Measurements from ENCODE around the gene ROBO3.

Gene ROBO3

DNA sequence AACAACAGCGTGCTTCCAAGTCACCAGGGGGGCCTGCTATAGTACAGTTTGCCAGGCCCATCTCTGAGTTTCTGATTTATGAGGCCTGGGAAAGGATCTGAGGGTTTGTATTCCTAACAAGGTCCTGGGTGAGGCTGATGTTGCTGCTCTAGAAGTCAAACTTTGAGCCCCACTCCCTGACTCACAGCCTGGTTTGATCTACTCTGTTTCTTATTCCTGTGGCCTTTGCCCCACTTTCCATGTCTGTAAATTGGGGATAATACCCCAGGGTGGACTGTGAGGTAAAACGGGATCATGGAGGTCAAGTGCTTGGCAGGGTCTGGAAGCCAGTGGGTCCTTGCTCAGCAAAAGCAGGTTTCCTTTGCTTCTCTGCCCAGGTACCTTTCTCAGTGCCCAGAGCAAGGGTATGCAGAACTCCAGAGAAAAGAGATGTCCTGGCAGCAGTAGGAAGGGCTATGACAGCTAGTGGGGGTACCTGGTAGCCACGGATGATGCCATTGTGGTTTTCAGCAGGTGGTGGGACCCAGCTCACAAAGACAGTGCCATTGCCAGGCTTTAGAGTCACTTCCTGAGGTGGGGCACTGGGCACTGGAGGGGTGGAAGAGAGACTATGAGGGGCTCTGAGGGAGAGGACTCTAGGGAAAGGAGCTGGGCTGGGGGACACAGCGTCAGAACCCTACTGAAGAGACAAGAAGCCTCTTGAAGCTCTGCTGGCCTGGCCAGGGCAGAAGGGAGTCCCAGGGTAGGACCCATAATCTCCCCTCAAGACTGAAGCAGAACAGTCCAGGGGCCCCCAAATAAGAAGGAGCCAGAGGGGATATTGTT is 29.6 kb downstream of the ROBO3 start:
- H3K27me3 Mint-ChIP-seq, result peaks cover 50% of the 10 kb centered on the region
- H3K9me3 Mint-ChIP-seq, result no peaks in the 10 kb centered on the region
- CTCF ChIA-PET, result interaction anchor here (0.9 to 1.3 kb wide), 2 partner anchors 18 to 246 kb away, joined by 3 to 4 read pairs; no protein-coding TSS in a partner anchor
- no peak overlapping the region for H3K27ac Mint-ChIP-seq
- peaks cover 12% of the 10 kb centered on the region for H3K4me1 Mint-ChIP-seq
- H3K4me3 Mint-ChIP-seq, result no peak overlapping the region
- no peak for DNase-seq
- no peaks in the 10 kb centered on the region for H3K36me3 Mint-ChIP-seq

DNA sequence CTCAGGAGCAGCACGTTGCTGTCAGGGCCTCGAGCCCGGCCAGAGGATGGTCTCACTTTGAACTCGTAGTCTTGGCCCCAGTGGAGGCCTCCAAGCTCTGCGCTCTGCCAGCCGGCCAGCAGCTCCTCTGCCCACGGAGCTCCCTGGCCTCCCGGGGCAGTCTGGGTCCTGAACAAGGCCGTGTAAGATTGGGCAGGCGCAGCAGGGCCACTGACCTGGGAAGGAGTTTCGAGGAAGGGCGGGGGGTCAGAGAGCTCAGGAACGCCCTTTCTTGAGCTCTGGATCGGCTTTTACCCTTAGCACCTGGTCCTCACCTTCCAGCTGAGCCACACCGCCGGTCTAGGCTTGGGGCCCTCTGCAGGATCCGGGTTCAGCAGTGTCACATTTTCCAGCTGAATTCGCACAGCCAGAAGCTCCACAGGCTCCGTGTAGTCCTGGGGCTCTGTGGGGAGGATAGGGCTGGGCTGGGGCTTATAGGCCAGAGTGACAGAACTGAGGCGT is 30.3 kb downstream of the ROBO3 start:
- peaks cover 55% of the 10 kb centered on the region for H3K27me3 Mint-ChIP-seq
- no peaks in the 10 kb centered on the region for H3K9me3 Mint-ChIP-seq
- no peak overlapping the region for H3K4me3 Mint-ChIP-seq
- H3K27ac Mint-ChIP-seq, result no peak overlapping the region
- DNase-seq, result no peak
- CTCF ChIA-PET, result interaction anchor here (0.9 to 1.3 kb wide), 2 partner anchors 19 to 246 kb away, joined by 3 to 4 read pairs; no protein-coding TSS in a partner anchor
- peaks cover 12% of the 10 kb centered on the region for H3K4me1 Mint-ChIP-seq
- no peaks in the 10 kb centered on the region for H3K36me3 Mint-ChIP-seq

DNA sequence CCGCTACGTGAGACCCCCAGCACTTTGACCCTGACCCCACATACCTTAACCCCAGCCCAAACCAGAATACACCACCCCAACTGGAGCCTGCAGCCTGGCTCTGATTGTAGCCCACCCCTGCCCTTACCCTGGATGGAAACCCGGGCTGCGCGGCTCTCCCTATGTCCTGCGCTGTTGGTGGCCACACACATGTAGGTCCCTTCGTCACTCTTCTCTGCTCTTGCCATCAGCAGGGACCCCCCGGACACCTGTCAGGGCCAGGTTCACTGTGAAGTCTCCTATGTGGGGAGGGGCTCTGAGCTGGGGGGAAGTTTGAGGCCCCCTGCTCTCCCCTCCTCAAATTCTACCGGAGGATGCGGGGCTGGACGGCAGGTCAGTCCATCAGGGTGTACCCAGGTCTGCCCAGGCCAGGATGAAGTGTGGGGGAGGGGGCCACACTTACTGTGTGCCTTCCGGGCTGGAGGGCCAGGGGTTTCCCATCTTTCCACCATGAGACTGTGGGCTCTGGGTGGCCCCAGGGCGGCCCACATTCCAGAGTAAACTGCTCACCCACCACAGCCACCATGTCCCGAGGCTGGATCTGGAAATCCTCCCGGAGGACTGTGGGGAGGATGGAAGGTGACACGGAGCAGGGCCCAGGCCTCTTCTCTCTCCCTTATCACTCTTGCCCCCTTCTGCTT is 31.0 kb downstream of the ROBO3 start:
- CTCF ChIA-PET, result interaction anchor here (1.3 to 2.0 kb wide), 2 partner anchors 20 kb away, joined by 3 to 5 read pairs; no protein-coding TSS in a partner anchor
- no peak overlapping the region for H3K4me3 Mint-ChIP-seq
- peaks cover 12% of the 10 kb centered on the region for H3K4me1 Mint-ChIP-seq
- peaks cover 57% of the 10 kb centered on the region for H3K27me3 Mint-ChIP-seq
- DNase-seq, result no peak
- no peaks in the 10 kb centered on the region for H3K36me3 Mint-ChIP-seq
- H3K9me3 Mint-ChIP-seq, result no peaks in the 10 kb centered on the region
- H3K27ac Mint-ChIP-seq, result no peak overlapping the region

DNA sequence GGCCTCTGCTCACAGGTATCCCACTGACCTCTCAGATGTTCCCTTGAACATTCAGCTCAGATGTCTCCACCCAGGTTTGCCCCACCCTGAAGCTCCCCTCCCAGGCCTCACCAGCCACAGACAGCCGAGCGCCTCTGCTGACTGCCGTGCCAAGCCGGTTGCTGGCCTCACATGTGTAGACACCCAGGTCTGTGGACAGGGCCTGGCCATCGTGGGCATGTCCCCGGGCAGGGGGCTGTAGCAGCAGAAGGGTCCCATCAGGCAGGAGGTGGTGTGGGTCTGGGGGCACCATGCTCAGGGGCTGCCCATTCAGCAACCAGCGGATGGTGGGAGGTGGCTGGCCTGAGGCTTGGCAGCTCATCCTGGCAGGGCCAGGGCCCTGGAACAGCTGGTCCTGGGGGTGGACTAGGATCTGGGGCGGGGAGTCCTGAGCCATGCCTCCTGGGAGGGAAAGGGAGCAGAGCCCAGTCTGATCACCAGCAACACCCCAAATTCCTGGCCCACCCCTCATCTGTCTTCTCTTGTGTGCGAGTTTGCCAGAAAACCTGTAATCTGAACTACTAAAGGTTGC is 31.7 kb downstream of the ROBO3 start:
- Mint-ChIP-seq H3K4me1 (peaks cover 12% of the 10 kb centered on the region), H3K36me3 (no peaks in the 10 kb centered on the region), H3K27me3 (peaks cover 62% of the 10 kb centered on the region), H3K4me3 (no peak overlapping the region), H3K9me3 (no peaks in the 10 kb centered on the region), H3K27ac (no peak overlapping the region)
- DNase-seq, result no peak
- CTCF ChIA-PET, result interaction anchor here (0.9 to 2.0 kb wide), 2 partner anchors 21 to 138 kb away, joined by 3 to 5 read pairs; no protein-coding TSS in a partner anchor

DNA sequence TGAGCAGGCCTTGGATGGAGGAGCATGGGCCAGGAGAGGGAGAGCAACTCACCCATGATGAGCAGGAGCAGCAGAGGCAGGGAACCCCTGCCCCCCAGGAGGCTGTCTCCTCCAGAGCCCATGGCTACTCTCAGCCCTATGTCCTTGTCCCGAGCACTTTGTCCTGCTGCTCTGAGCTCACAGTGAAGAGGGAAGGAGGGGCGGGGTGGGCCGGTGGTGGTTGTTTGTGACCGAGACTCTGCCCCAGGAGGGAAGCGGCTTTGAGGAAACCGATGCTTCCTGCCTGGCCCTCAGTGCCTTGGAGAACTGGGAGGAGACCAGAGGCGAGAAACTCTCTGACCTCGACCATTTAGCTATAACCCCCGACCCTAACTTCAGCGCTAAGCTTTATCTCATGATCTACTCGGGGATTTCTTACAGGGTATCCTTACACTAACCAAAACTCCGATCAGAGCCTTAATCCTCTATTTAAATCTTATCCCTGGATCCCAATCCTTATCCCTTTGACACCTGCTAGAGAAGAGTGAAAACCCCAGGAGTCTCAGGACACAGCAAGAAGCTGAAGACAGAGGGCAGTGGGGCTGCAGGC is 32.5 kb downstream of the ROBO3 start, which contains the start of gene ROBO4:
ROBO4 (minus strand) TSS at position 192 of the 589 bp plus-strand sequence; CDS start at position 122, 70 bp downstream.
- peaks cover 12% of the 10 kb centered on the region for H3K4me1 Mint-ChIP-seq
- CTCF ChIA-PET, result interaction anchor here (0.9 to 2.0 kb wide), 2 partner anchors 22 to 139 kb away, joined by 3 to 5 read pairs; no protein-coding TSS in a partner anchor
- H3K36me3 Mint-ChIP-seq, result no peaks in the 10 kb centered on the region
- H3K4me3 Mint-ChIP-seq, result no peak within 1 kb of the TSS
- H3K27me3 Mint-ChIP-seq, result peaks cover 63% of the 10 kb centered on the region
- no peaks in the 10 kb centered on the region for H3K9me3 Mint-ChIP-seq
- no peak within 1 kb of the TSS for H3K27ac Mint-ChIP-seq
- DNase-seq, result no peak

DNA sequence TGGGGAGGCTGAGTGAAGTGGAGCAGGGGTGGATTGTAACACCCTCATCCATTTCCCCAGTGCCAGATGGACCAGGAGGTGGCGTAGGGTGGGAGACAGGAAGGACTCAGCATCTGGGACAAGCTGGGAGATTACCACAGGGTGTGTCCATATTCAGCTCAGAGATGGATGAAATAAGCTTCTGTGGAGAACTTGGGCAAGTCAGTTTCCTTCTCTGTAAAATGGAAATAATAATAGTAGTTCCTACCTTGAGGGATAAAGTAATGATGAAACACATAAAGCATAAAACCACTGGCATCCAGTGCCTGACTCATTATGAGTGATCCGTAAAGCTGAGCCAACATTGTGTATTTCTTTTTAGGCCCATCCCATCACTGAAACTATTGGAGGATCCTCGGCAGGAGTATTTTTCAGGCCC is 33.0 kb downstream of the ROBO3 start:
- CTCF ChIA-PET, result interaction anchor here (2.0 kb wide), 1 partner anchor 22 kb away, joined by 5 read pairs; no protein-coding TSS in a partner anchor
- H3K36me3 Mint-ChIP-seq, result no peaks in the 10 kb centered on the region
- H3K27ac Mint-ChIP-seq, result no peak overlapping the region
- H3K27me3 Mint-ChIP-seq, result peaks cover 57% of the 10 kb centered on the region
- H3K4me3 Mint-ChIP-seq, result no peak overlapping the region
- DNase-seq, result no peak
- no peaks in the 10 kb centered on the region for H3K9me3 Mint-ChIP-seq
- peaks cover 12% of the 10 kb centered on the region for H3K4me1 Mint-ChIP-seq

DNA sequence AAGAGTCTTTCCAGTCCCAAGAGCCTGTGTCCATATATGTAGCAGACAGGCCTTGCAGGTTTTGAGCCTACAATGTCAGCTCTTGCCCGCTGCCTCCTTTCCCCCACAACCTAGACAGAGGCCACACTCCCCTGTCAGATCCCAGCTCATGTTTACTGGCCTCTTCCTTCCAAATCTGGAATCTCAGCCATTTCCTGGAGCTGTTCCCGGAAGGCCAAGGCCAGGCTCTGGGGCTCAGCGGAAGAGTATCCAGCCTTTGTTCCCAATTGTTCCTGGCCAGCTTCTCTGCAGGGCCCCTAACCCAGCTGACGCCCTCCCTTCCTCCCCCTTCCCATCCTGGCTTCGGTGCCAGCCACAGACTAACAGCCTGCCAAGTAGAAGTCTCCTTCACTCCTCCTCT is 33.5 kb downstream of the ROBO3 start:
- no peak for DNase-seq
- Mint-ChIP-seq H3K4me3 (no peak overlapping the region), H3K4me1 (peaks cover 12% of the 10 kb centered on the region), H3K27me3 (peaks cover 57% of the 10 kb centered on the region), H3K36me3 (no peaks in the 10 kb centered on the region), H3K9me3 (no peaks in the 10 kb centered on the region), H3K27ac (no peak overlapping the region)
- CTCF ChIA-PET, result interaction anchor here (2.0 kb wide), 1 partner anchor 23 kb away, joined by 5 read pairs; no protein-coding TSS in a partner anchor

DNA sequence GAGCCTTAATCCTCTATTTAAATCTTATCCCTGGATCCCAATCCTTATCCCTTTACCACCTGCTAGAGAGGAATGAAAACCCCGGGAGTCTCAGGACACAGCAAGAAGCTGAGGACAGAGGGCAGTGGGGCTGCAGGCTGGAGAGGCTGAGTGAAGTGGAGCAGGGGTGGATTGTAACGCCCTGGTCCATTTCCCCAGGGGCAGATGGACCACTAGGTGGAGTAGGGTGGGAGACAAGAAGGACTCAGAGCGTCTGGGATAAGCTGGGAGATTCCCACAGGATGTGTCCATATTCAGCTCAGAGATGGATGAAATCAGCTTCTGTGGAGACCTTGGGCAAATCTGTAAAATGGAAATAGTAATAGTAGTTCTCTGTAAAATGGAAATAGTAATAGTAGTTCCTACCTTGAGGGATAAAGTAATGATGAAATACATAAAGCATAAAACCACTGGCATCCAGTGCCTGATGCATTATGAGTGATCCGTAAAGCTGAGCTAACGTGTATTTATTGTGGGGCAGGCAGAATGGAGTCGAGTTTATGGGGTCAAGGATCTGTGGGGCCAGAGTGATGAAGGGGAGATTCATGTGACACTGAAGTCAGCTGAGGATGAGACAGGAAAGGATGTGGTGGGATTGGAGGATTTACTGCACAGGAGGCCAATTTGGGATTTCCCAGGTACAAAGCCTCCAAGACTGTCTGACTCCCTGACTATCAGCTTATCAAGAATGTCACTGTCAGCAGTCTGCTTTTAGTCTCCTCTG is 34.3 kb downstream of the ROBO3 start:
- Mint-ChIP-seq H3K36me3 (no peaks in the 10 kb centered on the region), H3K27me3 (peaks cover 57% of the 10 kb centered on the region), H3K4me3 (no peak overlapping the region), H3K4me1 (peaks cover 12% of the 10 kb centered on the region), H3K27ac (no peak overlapping the region), H3K9me3 (no peaks in the 10 kb centered on the region)
- DNase-seq, result no peak
- CTCF ChIA-PET, result no interaction called here

DNA sequence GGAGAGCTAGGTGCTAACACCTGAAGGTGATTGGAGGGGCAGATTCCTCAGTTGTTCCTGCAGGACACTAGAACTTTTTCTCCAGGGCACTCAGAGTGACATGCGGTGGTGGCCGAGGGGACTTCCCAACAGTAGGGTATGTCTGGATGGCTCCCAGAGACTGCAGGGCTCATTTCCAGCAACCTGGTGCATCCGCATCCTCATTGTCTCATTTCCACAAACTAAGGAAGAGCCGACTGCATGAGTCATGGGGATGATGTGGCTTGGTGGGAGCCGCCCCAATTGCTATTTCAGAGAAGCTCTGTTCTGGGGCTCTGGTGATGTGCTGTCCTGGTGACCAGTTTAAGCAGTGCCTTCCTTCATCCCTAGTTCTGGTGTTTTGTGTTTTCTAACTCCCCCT is 35.2 kb downstream of the ROBO3 start:
- Mint-ChIP-seq H3K4me3 (no peak overlapping the region), H3K27me3 (peaks cover 51% of the 10 kb centered on the region), H3K9me3 (no peaks in the 10 kb centered on the region), H3K27ac (no peak overlapping the region), H3K4me1 (peaks cover 12% of the 10 kb centered on the region), H3K36me3 (no peaks in the 10 kb centered on the region)
- DNase-seq, result no peak
- CTCF ChIA-PET, result no interaction called here

DNA sequence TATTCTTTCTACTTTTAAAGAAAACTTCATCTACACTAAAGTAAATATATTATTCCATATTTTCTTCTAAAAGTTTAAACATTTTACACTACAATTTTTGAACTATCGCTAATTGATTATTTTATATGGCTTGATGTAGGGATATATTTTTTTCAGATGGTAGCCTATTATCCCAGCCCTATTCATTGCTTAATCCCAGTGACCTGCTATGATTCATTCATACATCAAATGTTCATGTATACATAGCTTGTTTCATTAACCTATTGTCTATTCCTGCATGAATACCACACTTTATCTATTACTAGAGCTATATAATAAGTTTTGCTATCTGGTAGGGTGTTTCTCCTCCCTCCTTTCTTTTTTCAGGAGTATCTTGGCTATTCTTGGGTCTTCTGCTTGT is 37.4 kb downstream of the ROBO3 start:
- peaks cover 48% of the 10 kb centered on the region for H3K27me3 Mint-ChIP-seq
- peaks cover 7% of the 10 kb centered on the region for H3K4me1 Mint-ChIP-seq
- no peak overlapping the region for H3K4me3 Mint-ChIP-seq
- no peak for DNase-seq
- no peaks in the 10 kb centered on the region for H3K36me3 Mint-ChIP-seq
- no peak overlapping the region for H3K27ac Mint-ChIP-seq
- no peaks in the 10 kb centered on the region for H3K9me3 Mint-ChIP-seq
- CTCF ChIA-PET, result no interaction called here

DNA sequence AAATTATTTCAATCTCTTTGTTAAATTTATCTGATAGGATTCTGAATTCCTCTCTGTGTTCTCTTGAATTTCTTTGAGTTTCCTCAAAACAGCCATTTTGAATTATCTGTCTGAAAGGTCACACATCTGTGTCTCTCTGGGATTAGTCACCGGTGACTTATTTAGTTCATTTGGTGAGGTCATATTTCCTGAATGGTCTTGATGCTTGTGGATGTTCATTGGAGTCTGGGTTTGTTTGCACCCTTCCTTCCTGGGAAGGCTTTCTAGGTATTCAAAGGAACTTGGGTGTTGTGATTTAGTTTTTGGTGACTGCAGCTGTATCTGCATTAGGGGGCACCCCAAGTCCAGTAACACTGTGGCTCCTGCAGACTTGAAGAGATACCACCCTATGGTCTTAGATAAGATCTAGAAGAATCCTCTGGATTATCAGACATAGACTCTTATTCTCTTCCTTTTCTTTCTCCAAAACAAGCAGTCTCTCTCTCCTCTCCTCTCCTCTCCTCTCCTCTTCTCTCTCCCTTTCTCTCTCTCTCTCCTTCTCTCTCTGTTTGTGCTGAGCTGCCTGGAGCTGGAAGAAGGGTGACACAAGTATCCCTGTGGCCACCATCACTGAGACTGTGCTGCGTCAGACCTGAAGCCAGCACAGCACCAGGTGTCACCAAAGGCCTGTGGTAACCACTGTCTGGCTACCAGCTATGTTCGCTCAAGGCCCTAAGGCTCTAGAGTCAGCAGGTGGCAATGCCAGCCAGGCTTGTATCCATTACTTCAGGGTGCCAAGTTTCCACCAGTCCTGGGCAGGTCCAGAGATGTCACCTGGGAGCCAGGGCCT is 50.5 kb downstream of the ROBO3 start:
- H3K36me3 Mint-ChIP-seq, result no peaks in the 10 kb centered on the region
- peak; percentile 38 for DNase-seq
- CTCF ChIA-PET, result interaction anchor here (1.1 kb wide), 1 partner anchor 209 kb away, joined by 6 read pairs; no protein-coding TSS in a partner anchor
- H3K4me1 Mint-ChIP-seq, result peaks cover 3% of the 10 kb centered on the region
- H3K27ac Mint-ChIP-seq, result no peak overlapping the region
- H3K4me3 Mint-ChIP-seq, result no peak overlapping the region
- H3K27me3 Mint-ChIP-seq, result peaks cover 38% of the 10 kb centered on the region
- peaks cover 14% of the 10 kb centered on the region for H3K9me3 Mint-ChIP-seq

DNA sequence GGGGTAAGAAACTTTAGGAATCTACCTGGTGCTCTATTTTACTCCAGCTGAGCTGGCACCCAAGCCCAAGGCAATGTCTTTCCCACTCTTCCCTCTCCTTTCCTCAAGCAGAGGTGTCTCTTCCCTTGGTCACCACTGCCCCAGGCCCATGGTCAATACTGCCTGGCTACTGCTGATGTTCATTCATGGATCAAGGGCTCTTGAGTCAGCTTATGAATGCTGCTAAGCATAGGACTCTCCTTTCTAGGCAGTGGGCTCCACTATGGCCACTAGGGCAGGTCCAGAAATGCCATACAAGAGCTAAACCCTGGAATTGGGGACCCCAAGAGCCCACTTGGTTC is 51.1 kb downstream of the ROBO3 start:
- peaks cover 40% of the 10 kb centered on the region for H3K27me3 Mint-ChIP-seq
- no peak overlapping the region for H3K27ac Mint-ChIP-seq
- DNase-seq, result no peak
- no peaks in the 10 kb centered on the region for H3K36me3 Mint-ChIP-seq
- CTCF ChIA-PET, result interaction anchor here (1.1 to 1.5 kb wide), 2 partner anchors 208 to 431 kb away, joined by 3 to 6 read pairs; no protein-coding TSS in a partner anchor
- H3K9me3 Mint-ChIP-seq, result peaks cover 14% of the 10 kb centered on the region
- H3K4me3 Mint-ChIP-seq, result no peak overlapping the region
- H3K4me1 Mint-ChIP-seq, result peaks cover 4% of the 10 kb centered on the region
